Kidney epithelial cell (primary cell): ENCODE measurements around the gene TYW5. TPM values are rescaled to one million over a fixed set of nuclear protein-coding genes. Genes with fewer than 3 reads are reported as not detected.

Source experiments
- DNase-seq: peaks from one replicate; pipeline ENCODE4 v3.0.0-alpha.2; 2010; ENCODE audit warnings: low read depth
- H3K27me3 ChIP-seq: 2 replicates; pipeline ENCODE4 v1.6.0; 2011; ENCODE audit warnings: low read length; ENCODE audit not compliant: control insufficient read depth, insufficient read depth
- H3K36me3 ChIP-seq: 2 replicates; pipeline ENCODE4 v1.5.1; 2011; ENCODE audit warnings: low read length; ENCODE audit not compliant: control insufficient read depth, insufficient read depth
- H3K4me3 ChIP-seq: 2 replicates; pipeline ENCODE4 v1.5.1; 2011; ENCODE audit warnings: low read depth, mild to moderate bottlenecking, control low read depth, low read length
- total RNA-seq: library from RNA; depleted of rRNA; stranded (reverse); fragments of >200 nt; gene quantifications from 2 replicates; pipeline ENCODE4 v1.2.3, GENCODE V29; 2015
- TF ChIP-seq, protein P1 (sequence below): IDR thresholded peaks from 2 replicates; pipeline ENCODE4 v1.5.1; 2011; ENCODE audit warnings: mild to moderate bottlenecking, moderate library complexity, low read length, control low read depth, inconsistent platforms; ENCODE audit not compliant: insufficient read depth, poor library complexity, severe bottlenecking

Gene TYW5
- total RNA-seq, 1 donor from 2014 or later, result 9.0 TPM

DNA sequence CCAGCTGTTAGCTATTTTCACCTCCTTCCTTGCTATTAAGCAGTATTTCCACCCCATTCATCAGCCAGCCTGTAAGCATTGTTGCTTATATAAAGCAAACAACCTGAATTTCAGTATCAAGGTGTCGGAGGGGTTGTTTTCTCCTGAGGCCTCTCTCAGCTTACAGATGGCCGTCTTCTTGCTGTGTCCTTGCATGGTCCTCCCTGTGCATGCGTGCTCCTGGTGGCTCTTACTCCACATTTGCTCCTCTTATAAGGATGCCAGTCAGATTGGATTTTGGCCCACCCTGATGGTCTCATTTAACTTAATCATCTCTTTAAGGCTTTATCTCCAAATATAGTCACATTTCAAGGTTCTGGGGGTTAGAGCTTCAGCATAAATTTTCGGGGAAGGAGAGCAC, 2.7 kb upstream of the TYW5 start:
- Histone ChIP-seq H3K27me3 (no peaks in the 10 kb centered on the region), H3K36me3 (no peaks in the 10 kb centered on the region), H3K4me3 (no peak overlapping the region)
- TF ChIP-seq, protein P1, sequence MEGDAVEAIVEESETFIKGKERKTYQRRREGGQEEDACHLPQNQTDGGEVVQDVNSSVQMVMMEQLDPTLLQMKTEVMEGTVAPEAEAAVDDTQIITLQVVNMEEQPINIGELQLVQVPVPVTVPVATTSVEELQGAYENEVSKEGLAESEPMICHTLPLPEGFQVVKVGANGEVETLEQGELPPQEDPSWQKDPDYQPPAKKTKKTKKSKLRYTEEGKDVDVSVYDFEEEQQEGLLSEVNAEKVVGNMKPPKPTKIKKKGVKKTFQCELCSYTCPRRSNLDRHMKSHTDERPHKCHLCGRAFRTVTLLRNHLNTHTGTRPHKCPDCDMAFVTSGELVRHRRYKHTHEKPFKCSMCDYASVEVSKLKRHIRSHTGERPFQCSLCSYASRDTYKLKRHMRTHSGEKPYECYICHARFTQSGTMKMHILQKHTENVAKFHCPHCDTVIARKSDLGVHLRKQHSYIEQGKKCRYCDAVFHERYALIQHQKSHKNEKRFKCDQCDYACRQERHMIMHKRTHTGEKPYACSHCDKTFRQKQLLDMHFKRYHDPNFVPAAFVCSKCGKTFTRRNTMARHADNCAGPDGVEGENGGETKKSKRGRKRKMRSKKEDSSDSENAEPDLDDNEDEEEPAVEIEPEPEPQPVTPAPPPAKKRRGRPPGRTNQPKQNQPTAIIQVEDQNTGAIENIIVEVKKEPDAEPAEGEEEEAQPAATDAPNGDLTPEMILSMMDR, result no peak
- no peak for DNase-seq

DNA sequence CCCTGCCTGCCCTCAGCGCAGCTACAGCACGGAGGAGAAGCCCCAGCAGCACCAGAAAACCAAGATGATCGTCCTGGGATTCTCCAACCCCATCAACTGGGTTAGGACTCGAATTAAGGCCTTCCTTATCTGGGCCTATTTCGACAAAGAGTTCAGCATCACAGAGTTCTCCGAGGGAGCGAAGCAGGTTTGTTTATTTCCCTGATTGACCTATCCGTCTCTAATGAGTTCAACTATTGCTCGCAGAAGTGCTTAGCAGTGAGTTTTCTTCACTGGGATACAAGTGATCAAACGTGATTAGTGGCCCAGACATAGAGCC, 730 bp upstream of the TYW5 start:
- TF ChIP-seq, protein P1, result no peak
- Histone ChIP-seq H3K4me3 (peak overlapping the region; percentile 89), H3K36me3 (no peaks in the 10 kb centered on the region), H3K27me3 (no peaks in the 10 kb centered on the region)
- DNase-seq, result no peak

DNA sequence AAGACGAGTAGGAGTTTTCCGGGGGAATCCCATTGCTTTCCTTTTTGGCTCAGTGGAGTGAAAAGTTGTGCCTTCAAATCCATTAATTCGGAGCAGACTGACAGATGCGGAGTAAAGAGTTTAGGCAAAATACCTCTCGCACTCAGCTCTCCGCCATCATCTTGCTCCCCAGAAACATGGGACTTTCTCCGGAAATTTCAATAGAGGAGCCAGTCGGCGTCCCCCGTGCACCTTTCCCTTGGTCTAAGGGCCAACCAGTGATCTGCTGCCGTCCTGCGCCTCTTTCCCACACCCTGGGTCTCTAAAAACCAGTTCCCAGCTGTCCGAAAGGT, 318 bp downstream of the TYW5 start:
- TF ChIP-seq, protein P1, result no peak
- Histone ChIP-seq H3K36me3 (no peaks in the 10 kb centered on the region), H3K4me3 (peak overlapping the region; percentile 89), H3K27me3 (no peaks in the 10 kb centered on the region)
- DNase-seq, result no peak

DNA sequence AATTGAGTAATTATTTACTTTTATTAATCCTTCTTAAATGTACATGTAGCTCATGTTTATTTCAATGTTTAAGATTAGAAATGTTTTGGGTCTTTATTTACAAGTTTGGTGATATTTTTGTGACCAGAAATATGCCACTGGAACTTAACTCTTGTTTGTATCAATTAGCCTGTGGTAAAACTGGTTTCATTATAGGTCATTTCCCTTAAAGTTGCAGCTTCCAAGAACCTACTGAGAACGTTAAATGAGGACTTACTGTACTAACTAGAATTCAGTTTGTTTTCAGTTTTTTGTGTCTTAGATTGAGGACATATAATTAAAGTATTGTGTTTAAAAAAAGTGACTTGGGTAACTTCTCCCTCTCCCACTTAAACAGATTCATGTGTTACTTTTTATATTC, 4.3 kb downstream of the TYW5 start:
- DNase-seq, result no peak
- Histone ChIP-seq H3K4me3 (no peak overlapping the region), H3K27me3 (no peaks in the 10 kb centered on the region), H3K36me3 (no peaks in the 10 kb centered on the region)
- TF ChIP-seq, protein P1, result no peak

DNA sequence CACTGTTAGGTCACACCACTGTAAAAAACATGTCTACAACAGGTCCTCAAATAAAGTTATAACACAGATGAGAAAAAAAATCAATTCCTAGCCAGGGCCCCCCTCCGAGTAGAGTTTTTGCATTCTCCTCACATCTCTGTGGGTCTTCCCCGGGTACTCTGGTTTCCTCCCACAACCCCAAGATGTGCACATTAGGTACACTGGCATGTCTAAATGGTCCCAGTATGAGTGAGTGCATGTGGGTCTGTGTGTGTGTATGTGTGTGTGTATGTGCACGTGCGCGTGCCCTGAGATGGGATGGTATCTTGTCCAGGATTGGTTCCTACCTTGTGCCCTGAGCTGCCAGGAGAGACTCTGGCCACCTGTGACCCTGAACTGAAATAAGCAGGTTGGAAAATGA, 4.9 kb downstream of the TYW5 start:
- Histone ChIP-seq H3K36me3 (no peaks in the 10 kb centered on the region), H3K4me3 (no peak overlapping the region), H3K27me3 (no peaks in the 10 kb centered on the region)
- DNase-seq, result no peak
- TF ChIP-seq, protein P1, result no peak

DNA sequence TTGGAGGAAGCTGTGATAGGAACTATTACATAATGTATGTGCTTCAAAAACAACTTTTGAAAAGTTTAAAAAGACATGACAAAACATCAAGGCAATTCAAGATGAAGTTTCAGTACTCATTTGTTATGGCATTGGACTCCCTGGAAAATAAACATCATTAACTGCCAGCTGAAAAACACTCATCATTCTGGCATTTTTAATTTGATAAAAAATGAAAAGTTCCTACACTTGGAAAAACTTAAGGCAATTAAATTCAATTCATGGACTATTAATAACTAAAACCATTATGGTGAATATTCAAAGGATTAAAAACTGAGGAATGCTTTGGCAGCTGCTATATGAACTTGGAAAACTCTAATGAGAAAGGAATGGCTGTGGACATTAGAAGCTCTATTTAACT, 8.5 kb downstream of the TYW5 start:
- no peak overlapping the region for H3K4me3 ChIP-seq
- H3K36me3 ChIP-seq, result no peaks in the 10 kb centered on the region
- H3K27me3 ChIP-seq, result no peaks in the 10 kb centered on the region
- DNase-seq, result no peak
- TF ChIP-seq, protein P1, result no peak
